SU-DHL-6 (cell line): Measurements from ENCODE around the gene PLSCR5.

Source experiments
- H2AFZ ChIP-seq: fragments of 200-600 bp; sonication (generic); 2 replicates; pipeline ENCODE4 v1.6.1; 2014; ENCODE audit warnings: low read depth, mild to moderate bottlenecking, moderate library complexity, mixed read lengths, antibody characterized with exemption, low read length; ENCODE audit not compliant: severe bottlenecking
- H3F3A ChIP-seq: fragments of 200-600 bp; shearing (Covaris generic); 2 replicates; pipeline ENCODE4 v1.6.0; 2016; ENCODE audit warnings: antibody characterized with exemption, mild to moderate bottlenecking; ENCODE audit not compliant: insufficient read depth
- H3K27ac ChIP-seq: fragments of 200-600 bp; sonication (generic); 2 replicates; pipeline ENCODE4 v1.5.1; 2016; ENCODE audit warnings: low read depth, mild to moderate bottlenecking, low read length, moderate library complexity, mixed read lengths
- H3K27me3 ChIP-seq: fragments of 200-600 bp; sonication (generic), shearing (Covaris generic); 2 replicates; pipeline ENCODE4 v1.6.0; 2014; ENCODE audit warnings: mild to moderate bottlenecking, low read length
- H3K36me3 ChIP-seq: fragments of 200-600 bp; sonication (generic); 2 replicates; pipeline ENCODE4 v1.6.1; 2014; ENCODE audit warnings: mild to moderate bottlenecking, low read length, mixed read lengths
- H3K4me2 ChIP-seq: fragments of 300-600, 200-600 bp; shearing (Covaris generic), sonication (generic); 2 replicates; pipeline ENCODE4 v1.6.0; 2014; ENCODE audit warnings: low read length, low read depth, mild to moderate bottlenecking; ENCODE audit not compliant: poor library complexity, severe bottlenecking
- H3K4me3 ChIP-seq: fragments of 200-600 bp; sonication (generic); 2 replicates; pipeline ENCODE4 v1.5.1; 2014; ENCODE audit warnings: antibody characterized with exemption, low read length, mild to moderate bottlenecking, mixed read lengths; ENCODE audit not compliant: insufficient read depth, poor library complexity, severe bottlenecking
- H3K79me2 ChIP-seq: fragments of 200-600 bp; sonication (generic); 2 replicates; pipeline ENCODE4 v1.6.1; 2014; ENCODE audit warnings: mild to moderate bottlenecking, low read length, moderate library complexity; ENCODE audit not compliant: insufficient read depth
- H3K9ac ChIP-seq: fragments of 200-600 bp; sonication (generic); 2 replicates; pipeline ENCODE4 v1.7.0; 2014; ENCODE audit warnings: mild to moderate bottlenecking, low read length
- H3K9me2 ChIP-seq: fragments of 200-600 bp; sonication (generic); replicated peaks from 2 replicates; pipeline ENCODE4 v1.6.1; 2014; ENCODE audit warnings: low read length; ENCODE audit not compliant: insufficient read depth
- H3K9me3 ChIP-seq: fragments of 200-600 bp; sonication (generic); 2 replicates; pipeline ENCODE4 v1.6.1; 2014; ENCODE audit warnings: low read length, mixed read lengths; ENCODE audit not compliant: insufficient read depth
- H4K20me1 ChIP-seq: fragments of 200-600 bp; sonication (generic); 2 replicates; pipeline ENCODE4 v1.6.1; 2014; ENCODE audit warnings: low read depth, mild to moderate bottlenecking, antibody characterized with exemption, low read length, moderate library complexity, mixed read lengths
- CTCF ChIP-seq: fragments of 200-600 bp; sonication (generic); IDR thresholded peaks from one replicate; pipeline ENCODE4 v1.5.1; 2017; ENCODE audit warnings: antibody characterized with exemption, mild to moderate bottlenecking, low read length, moderate library complexity; ENCODE audit not compliant: insufficient read depth, poor library complexity, severe bottlenecking
- EZH2phosphoT487 ChIP-seq: fragments of 200-600 bp; sonication (generic), shearing (Covaris generic); conservative IDR thresholded peaks from 2 replicates; pipeline ENCODE4 v1.6.1; 2018; ENCODE audit warnings: mild to moderate bottlenecking, antibody characterized with exemption, low read length, moderate library complexity, mixed read lengths

PLSCR5 gene

GRCh38 chr3:146581080-146581601, 24.0 kb downstream of the PLSCR5 start:
- Histone ChIP-seq H3K4me3 (no peak overlapping the region), H3K27ac (no peak overlapping the region), H3K27me3 (no peaks in the 10 kb centered on the region), H3K9ac (no peak overlapping the region), H4K20me1 (no peaks in the 10 kb centered on the region), H3K9me2 (no peaks in the 10 kb centered on the region), H3K79me2 (no peaks in the 10 kb centered on the region), H3F3A (no peaks in the 10 kb centered on the region), H2AFZ (no peak overlapping the region), H3K9me3 (peaks cover 6% of the 10 kb centered on the region; the same call in 1 of the 2 replicates), H3K36me3 (no peaks in the 10 kb centered on the region), H3K4me2 (no peak overlapping the region)
- TF ChIP-seq CTCF (no peak), EZH2phosphoT487 (no peak)

- Histone ChIP-seq H4K20me1 (no peaks in the 10 kb centered on the region), H3K9ac (no peak overlapping the region), H3F3A (no peaks in the 10 kb centered on the region), H3K4me3 (no peak overlapping the region), H3K27ac (no peak overlapping the region), H3K9me3 (peaks cover 2% of the 10 kb centered on the region; the same call in 1 of the 2 replicates), H3K27me3 (no peaks in the 10 kb centered on the region), H3K36me3 (no peaks in the 10 kb centered on the region), H3K79me2 (no peaks in the 10 kb centered on the region), H2AFZ (no peak overlapping the region), H3K9me2 (no peaks in the 10 kb centered on the region), H3K4me2 (no peak overlapping the region)
- TF ChIP-seq EZH2phosphoT487: no peak
- no peak for TF ChIP-seq CTCF
These were observed 27.5 kb downstream of the PLSCR5 start for GRCh38 chr3:146577662-146578061.

- no peaks in the 10 kb centered on the region for H3F3A ChIP-seq
- H3K9me2 ChIP-seq: no peaks in the 10 kb centered on the region
- no peaks in the 10 kb centered on the region for H3K27me3 ChIP-seq
- no peaks in the 10 kb centered on the region for H3K9me3 ChIP-seq
- no peak overlapping the region for H3K4me3 ChIP-seq
- no peak overlapping the region for H2AFZ ChIP-seq
- H3K9ac ChIP-seq: no peak overlapping the region
- TF ChIP-seq CTCF: no peak
- no peak for TF ChIP-seq EZH2phosphoT487
- H4K20me1 ChIP-seq: no peaks in the 10 kb centered on the region
- H3K27ac ChIP-seq: no peak overlapping the region
- H3K4me2 ChIP-seq: no peak overlapping the region
- H3K79me2 ChIP-seq: no peaks in the 10 kb centered on the region
- no peaks in the 10 kb centered on the region for H3K36me3 ChIP-seq
These were observed 29.5 kb downstream of the PLSCR5 start for GRCh38 chr3:146575636-146576035.

- H3K27ac ChIP-seq: no peak overlapping the region
- no peak overlapping the region for H3K4me3 ChIP-seq
- H3K36me3 ChIP-seq: no peaks in the 10 kb centered on the region
- H3K9me2 ChIP-seq: no peaks in the 10 kb centered on the region
- H3K9ac ChIP-seq: no peak overlapping the region
- H3K4me2 ChIP-seq: no peak overlapping the region
- no peaks in the 10 kb centered on the region for H3K9me3 ChIP-seq
- no peaks in the 10 kb centered on the region for H3F3A ChIP-seq
- TF ChIP-seq EZH2phosphoT487 (no peak), CTCF (no peak)
- no peak overlapping the region for H2AFZ ChIP-seq
- no peaks in the 10 kb centered on the region for H3K27me3 ChIP-seq
- no peaks in the 10 kb centered on the region for H4K20me1 ChIP-seq
- H3K79me2 ChIP-seq: no peaks in the 10 kb centered on the region
These were observed 31.0 kb downstream of the PLSCR5 start for GRCh38 chr3:146574173-146574572.
